ENCODE results near the gene RHOA. TPM values are rescaled to one million over a fixed set of nuclear protein-coding genes. Genes with fewer than 3 reads are reported as not detected.
"Not testable (repeated sequence)": the region's sequence is repeated elsewhere in the genome, so short reads cannot be mapped to it uniquely, and the experiment has no call there.

The RHOA gene
- total RNA-seq, 1 experiment from 2014 or later = 348 TPM

DNA sequence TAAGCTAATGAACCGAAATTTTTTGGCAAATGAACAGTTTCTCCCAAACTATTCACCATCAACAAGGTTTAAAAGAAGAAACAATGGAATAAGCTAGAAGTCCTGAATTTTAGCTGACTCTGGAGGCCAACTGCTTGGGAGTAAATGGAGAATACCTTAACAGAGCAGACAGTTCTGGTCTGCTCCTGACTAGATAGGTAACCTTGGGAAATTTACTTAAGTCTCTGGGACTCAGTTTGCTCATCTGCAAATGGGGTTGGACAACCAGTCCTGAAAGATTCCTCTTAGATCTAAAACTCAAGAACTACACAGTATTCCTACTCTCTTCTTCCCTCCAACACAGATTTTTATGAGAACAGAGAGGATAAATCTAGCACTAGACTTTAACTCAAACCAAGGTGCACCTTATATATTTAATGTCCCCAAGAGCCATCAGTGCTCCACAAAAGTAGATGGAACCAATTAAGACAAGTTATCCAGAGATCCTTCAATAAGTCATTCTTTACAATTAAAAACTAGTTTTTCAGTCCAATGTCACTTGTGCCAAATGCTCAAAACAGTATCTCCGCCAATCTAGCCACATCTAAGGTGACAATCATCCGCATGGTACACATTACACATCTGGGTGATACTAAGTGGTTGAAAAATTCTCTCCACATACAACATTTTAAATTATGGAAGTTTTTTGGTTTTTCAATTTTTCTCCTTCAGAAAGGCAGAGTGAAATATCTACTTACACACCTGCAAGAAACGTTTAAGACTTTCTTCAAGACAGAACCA, 1.5 kb downstream of the RHOA start:
- H3K27me3 ChIP-seq (replicated peaks; ENCODE audit: control insufficient read depth, insufficient read depth, low read length) = no peaks in the 10 kb centered on the region
- ChIA-PET CTCF (interaction anchor here (1.0 kb wide), 1 partner anchor 39 kb away, joined by 4 read pairs; no protein-coding TSS in a partner anchor), POLR2A (interaction anchor here (1.5 kb wide), 1 partner anchor 317 kb away, joined by 11 read pairs; the partner anchor contains the start of gene QRICH1)
- Mint-ChIP-seq H3K36me3 (ENCODE audit: insufficient read depth, unreplicated experiment) (peaks cover 33% of the 10 kb centered on the region), H3K27ac (ENCODE audit: unreplicated experiment) (peak overlapping the region; percentile 94), H3K4me3 (ENCODE audit: unreplicated experiment) (peak overlapping the region; percentile 88), H3K4me1 (ENCODE audit: low read depth, unreplicated experiment) (peaks cover 28% of the 10 kb centered on the region), H3K9me3 (ENCODE audit: unreplicated experiment) (no peaks in the 10 kb centered on the region), H3K27me3 (ENCODE audit: insufficient read depth, unreplicated experiment) (no peaks in the 10 kb centered on the region)
- H3K36me3 ChIP-seq (ENCODE audit: control insufficient read depth, insufficient read depth, low read length) = no peaks in the 10 kb centered on the region; the same call in 1 of the 2 replicates
- BruUV-seq (replicated peaks) = TSS peak; percentile 66
- TF ChIP-seq, protein P1, sequence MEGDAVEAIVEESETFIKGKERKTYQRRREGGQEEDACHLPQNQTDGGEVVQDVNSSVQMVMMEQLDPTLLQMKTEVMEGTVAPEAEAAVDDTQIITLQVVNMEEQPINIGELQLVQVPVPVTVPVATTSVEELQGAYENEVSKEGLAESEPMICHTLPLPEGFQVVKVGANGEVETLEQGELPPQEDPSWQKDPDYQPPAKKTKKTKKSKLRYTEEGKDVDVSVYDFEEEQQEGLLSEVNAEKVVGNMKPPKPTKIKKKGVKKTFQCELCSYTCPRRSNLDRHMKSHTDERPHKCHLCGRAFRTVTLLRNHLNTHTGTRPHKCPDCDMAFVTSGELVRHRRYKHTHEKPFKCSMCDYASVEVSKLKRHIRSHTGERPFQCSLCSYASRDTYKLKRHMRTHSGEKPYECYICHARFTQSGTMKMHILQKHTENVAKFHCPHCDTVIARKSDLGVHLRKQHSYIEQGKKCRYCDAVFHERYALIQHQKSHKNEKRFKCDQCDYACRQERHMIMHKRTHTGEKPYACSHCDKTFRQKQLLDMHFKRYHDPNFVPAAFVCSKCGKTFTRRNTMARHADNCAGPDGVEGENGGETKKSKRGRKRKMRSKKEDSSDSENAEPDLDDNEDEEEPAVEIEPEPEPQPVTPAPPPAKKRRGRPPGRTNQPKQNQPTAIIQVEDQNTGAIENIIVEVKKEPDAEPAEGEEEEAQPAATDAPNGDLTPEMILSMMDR (IDR thresholded peaks at IDR 0.05; ENCODE audit: insufficient read depth in 1 of 2, low read depth in 1 of 2, low read length in 1 of 2, severe bottlenecking in 1 of 2, unreplicated experiment in 1 of 2) = no peak
- intact Hi-C loops (cut with micrococcal nuclease; ENCODE audit: unreplicated experiment) = no loop called here
- no peak for DNase-seq
- H3K4me1 ChIP-seq = peaks cover 23% of the 10 kb centered on the region
- H3K9me3 ChIP-seq = no peaks in the 10 kb centered on the region
- H3K4me3 ChIP-seq (ENCODE audit: low read depth, low read length) = peak overlapping the region; percentile 92

DNA sequence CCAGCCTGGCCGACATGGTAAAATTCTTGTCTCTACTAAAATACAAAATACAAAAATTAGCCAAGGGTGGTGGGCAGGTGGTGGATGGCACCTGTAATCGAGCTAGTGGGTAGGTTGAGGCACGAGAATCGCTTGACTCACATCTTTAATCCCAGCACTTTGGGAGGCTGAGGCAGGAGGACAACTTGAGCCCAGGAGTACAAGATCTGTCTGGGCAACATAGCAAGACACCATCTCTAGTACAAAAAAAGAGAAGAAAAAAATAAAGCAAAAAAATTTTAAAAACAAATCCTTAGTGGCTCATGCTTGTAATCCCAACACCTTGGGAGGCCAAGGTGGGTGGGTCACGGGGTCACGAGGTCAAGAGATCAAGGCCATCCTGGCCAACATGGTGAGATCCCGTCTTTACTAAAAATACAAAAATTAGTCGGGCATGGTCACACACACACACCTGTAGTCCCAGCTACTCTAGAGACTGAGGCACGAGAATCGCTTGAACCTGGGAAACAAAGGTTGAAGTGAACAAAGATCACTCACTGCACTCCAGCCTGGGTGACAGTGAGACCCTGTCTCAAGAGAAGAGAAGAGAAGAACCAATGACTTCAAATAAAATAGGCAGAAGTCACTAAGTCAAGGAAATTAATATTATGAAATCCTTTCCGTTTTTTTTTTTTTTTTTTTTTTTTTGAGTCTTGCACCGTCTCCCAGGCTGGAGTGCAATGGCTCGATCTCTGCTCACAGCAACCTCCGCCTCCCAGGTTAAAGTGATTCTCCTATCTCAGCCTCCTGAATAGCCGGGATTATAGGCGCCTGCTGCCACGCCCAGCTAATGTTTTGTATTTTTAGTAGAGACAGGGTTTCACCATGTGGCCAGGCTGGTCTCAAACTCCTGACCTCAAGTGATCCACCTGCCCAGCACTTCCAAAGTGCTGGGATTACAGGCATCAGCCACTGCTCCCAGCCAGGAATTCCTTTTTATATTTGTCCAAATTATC, 4.9 kb downstream of the RHOA start:
- peaks cover 23% of the 10 kb centered on the region for H3K4me1 ChIP-seq
- POLR2A ChIA-PET = no interaction called here

DNA sequence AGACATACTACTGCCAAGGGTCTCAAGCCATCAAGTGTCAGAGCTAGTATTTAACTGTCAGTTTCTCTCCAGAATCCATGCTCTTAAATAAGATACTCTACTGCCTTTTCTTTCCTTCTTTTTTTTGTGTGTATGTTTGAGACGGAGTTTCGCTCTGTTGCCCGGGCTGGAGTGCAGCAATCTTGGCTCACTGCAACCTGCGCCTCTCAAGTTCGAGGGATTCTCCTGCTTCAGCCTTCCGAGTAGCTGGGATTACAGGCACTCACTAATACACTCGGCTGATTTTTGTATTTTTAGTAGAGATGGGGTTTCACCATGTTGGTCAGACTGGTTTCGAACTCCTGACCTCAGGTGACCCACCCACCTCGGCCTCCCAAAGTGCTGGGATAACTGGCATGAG, 6.2 kb downstream of the RHOA start:
- H3K4me3 Mint-ChIP-seq (ENCODE audit: unreplicated experiment); H3K9me3 Mint-ChIP-seq (ENCODE audit: unreplicated experiment); H3K27me3 Mint-ChIP-seq (ENCODE audit: insufficient read depth, unreplicated experiment); DNase-seq; H3K27me3 ChIP-seq (replicated peaks; ENCODE audit: control insufficient read depth, insufficient read depth, low read length); H3K9me3 ChIP-seq; H3K36me3 ChIP-seq (ENCODE audit: control insufficient read depth, insufficient read depth, low read length); H3K4me3 ChIP-seq (ENCODE audit: low read depth, low read length); POLR2A ChIA-PET; H3K27ac Mint-ChIP-seq (ENCODE audit: unreplicated experiment); BruUV-seq (replicated peaks); intact Hi-C loops (cut with micrococcal nuclease; ENCODE audit: unreplicated experiment): not testable (repeated sequence)
- Mint-ChIP-seq H3K4me1 (ENCODE audit: low read depth, unreplicated experiment) (peaks cover 22% of the 10 kb centered on the region), H3K36me3 (ENCODE audit: insufficient read depth, unreplicated experiment) (peaks cover 22% of the 10 kb centered on the region)
- CTCF ChIA-PET = interaction anchor here (0.8 kb wide), 1 partner anchor 65 kb away, joined by 3 read pairs; the partner anchor contains the start of gene USP4
- H3K4me1 ChIP-seq = peaks cover 23% of the 10 kb centered on the region

More for the DNA sequence above, 4.9 kb downstream of the RHOA start:
- Mint-ChIP-seq H3K27me3 (ENCODE audit: insufficient read depth, unreplicated experiment) (no peaks in the 10 kb centered on the region), H3K4me3 (ENCODE audit: unreplicated experiment) (no peak overlapping the region), H3K27ac (ENCODE audit: unreplicated experiment) (no peak overlapping the region), H3K36me3 (ENCODE audit: insufficient read depth, unreplicated experiment) (peaks cover 16% of the 10 kb centered on the region), H3K9me3 (ENCODE audit: unreplicated experiment) (no peaks in the 10 kb centered on the region), H3K4me1 (ENCODE audit: low read depth, unreplicated experiment) (peaks cover 22% of the 10 kb centered on the region)
- no peak for DNase-seq
- Histone ChIP-seq H3K36me3 (ENCODE audit: control insufficient read depth, insufficient read depth, low read length) (no peaks in the 10 kb centered on the region), H3K4me3 (ENCODE audit: low read depth, low read length) (no peak overlapping the region), H3K9me3 (no peaks in the 10 kb centered on the region), H3K27me3 (replicated peaks; ENCODE audit: control insufficient read depth, insufficient read depth, low read length) (no peaks in the 10 kb centered on the region)
- no TSS peak for BruUV-seq (replicated peaks)
- CTCF ChIA-PET = no interaction called here
- TF ChIP-seq, protein P1 (IDR thresholded peaks at IDR 0.05; ENCODE audit: insufficient read depth in 1 of 2, low read depth in 1 of 2, low read length in 1 of 2, severe bottlenecking in 1 of 2, unreplicated experiment in 1 of 2) = no peak
- intact Hi-C loops (cut with micrococcal nuclease; ENCODE audit: unreplicated experiment) = no loop called here
